Measurements from ENCODE around the gene ADARB1. TPM values are rescaled to one million over a fixed set of nuclear protein-coding genes. Genes with fewer than 3 reads are reported as not detected.

Gene ADARB1
- total RNA-seq, 1 experiment from 2014 or later = 14.1 TPM

DNA sequence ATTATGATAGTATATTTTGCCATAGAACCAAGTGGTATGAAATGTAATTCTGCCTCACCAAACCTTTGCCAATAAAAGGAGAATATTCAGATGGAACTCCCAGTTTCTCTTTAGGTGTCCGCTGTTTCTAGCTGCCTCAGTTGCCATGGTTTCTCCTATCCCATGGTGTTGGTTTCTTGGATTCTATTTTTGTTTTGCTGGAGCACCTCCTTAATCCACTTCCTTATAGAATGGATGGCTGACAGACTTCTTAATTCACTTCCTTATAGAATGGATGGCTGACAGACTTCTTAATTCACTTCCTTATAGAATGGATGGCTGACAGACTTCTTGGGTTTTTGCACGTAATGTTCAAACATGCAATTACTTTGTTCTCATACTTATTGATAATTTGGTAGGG lies 43.7 kb downstream of the ADARB1 start:
- Histone ChIP-seq H3K9me2 (replicated peaks; ENCODE audit: low read length) (no peaks in the 10 kb centered on the region), H3K79me2 (ENCODE audit: low read length) (no peaks in the 10 kb centered on the region), H3K36me3 (ENCODE audit: low read depth, low read length) (no peaks in the 10 kb centered on the region), H3K9ac (ENCODE audit: low read length) (no peak overlapping the region), H3K4me1 (ENCODE audit: insufficient read depth, low read length) (peaks cover 16% of the 10 kb centered on the region), H2AFZ (ENCODE audit: low read length) (no peak overlapping the region), H3K27ac (ENCODE audit: low read length) (no peak overlapping the region), H3F3A (ENCODE audit: low read length, unreplicated experiment) (no peaks in the 10 kb centered on the region), H3K9me3 (ENCODE audit: low read length) (no peaks in the 10 kb centered on the region), H3K4me2 (ENCODE audit: low read length) (no peak overlapping the region), H3K27me3 (ENCODE audit: low read length) (no peaks in the 10 kb centered on the region), H4K20me1 (ENCODE audit: low read length) (no peaks in the 10 kb centered on the region), H3K4me3 (ENCODE audit: low read length) (no peak overlapping the region)
- ATAC-seq (no peak), DNase-seq (no peak)
- CTCF ChIA-PET = no interaction called here
- POLR2A ChIA-PET (ENCODE audit: unreplicated experiment) = no interaction called here
- BruUV-seq (replicated peaks) = no TSS peak
- intact Hi-C loops (cut with micrococcal nuclease) = no loop called here
- TF ChIP-seq, protein P1, sequence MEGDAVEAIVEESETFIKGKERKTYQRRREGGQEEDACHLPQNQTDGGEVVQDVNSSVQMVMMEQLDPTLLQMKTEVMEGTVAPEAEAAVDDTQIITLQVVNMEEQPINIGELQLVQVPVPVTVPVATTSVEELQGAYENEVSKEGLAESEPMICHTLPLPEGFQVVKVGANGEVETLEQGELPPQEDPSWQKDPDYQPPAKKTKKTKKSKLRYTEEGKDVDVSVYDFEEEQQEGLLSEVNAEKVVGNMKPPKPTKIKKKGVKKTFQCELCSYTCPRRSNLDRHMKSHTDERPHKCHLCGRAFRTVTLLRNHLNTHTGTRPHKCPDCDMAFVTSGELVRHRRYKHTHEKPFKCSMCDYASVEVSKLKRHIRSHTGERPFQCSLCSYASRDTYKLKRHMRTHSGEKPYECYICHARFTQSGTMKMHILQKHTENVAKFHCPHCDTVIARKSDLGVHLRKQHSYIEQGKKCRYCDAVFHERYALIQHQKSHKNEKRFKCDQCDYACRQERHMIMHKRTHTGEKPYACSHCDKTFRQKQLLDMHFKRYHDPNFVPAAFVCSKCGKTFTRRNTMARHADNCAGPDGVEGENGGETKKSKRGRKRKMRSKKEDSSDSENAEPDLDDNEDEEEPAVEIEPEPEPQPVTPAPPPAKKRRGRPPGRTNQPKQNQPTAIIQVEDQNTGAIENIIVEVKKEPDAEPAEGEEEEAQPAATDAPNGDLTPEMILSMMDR (conservative IDR thresholded peaks at IDR 0.05; ENCODE audit: low read depth, low read length) = no peak
- no peak for TF ChIP-seq EZH2phosphoT487 (IDR thresholded peaks at IDR 0.05; ENCODE audit: borderline replicate concordance, low read length)
- no peak for TF ChIP-seq EZH2 (IDR thresholded peaks at IDR 0.05; ENCODE audit: low read length, unreplicated experiment)

DNA sequence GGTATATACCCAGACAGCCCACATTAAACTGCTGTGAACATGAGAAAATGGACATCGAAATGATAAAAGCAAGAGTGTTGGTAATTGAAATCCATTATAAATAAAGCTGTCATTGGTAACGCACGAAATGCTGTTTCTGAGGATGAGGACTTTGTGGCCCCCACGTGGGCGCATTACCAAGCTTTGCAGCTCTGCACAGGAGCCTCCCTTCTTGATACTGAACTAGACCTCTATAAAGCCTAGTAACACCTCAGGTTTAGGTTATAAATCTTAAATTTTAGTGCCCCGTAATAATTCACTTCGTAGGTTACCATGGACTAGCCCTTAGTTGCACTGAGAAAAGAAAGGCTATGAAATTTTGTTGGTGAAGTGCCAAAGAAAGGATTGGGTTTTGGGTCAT lies 45.4 kb downstream of the ADARB1 start:
- Histone ChIP-seq H4K20me1 (ENCODE audit: low read length) (no peaks in the 10 kb centered on the region), H3K27me3 (ENCODE audit: low read length) (no peaks in the 10 kb centered on the region), H3K4me2 (ENCODE audit: low read length) (peak overlapping the region; percentile 87; the same call in 1 of the 2 replicates), H3K9me2 (replicated peaks; ENCODE audit: low read length) (no peaks in the 10 kb centered on the region), H3K4me3 (ENCODE audit: low read length) (no peak overlapping the region), H3K27ac (ENCODE audit: low read length) (no peak overlapping the region), H3K4me1 (ENCODE audit: insufficient read depth, low read length) (peaks cover 16% of the 10 kb centered on the region), H2AFZ (ENCODE audit: low read length) (no peak overlapping the region), H3K79me2 (ENCODE audit: low read length) (no peaks in the 10 kb centered on the region), H3F3A (ENCODE audit: low read length, unreplicated experiment) (no peaks in the 10 kb centered on the region), H3K9me3 (ENCODE audit: low read length) (no peaks in the 10 kb centered on the region), H3K36me3 (ENCODE audit: low read depth, low read length) (no peaks in the 10 kb centered on the region), H3K9ac (ENCODE audit: low read length) (no peak overlapping the region)
- TF ChIP-seq, protein P1 (conservative IDR thresholded peaks at IDR 0.05; ENCODE audit: low read depth, low read length) = no peak
- TF ChIP-seq EZH2phosphoT487 (IDR thresholded peaks at IDR 0.05; ENCODE audit: borderline replicate concordance, low read length) (no peak), EZH2 (IDR thresholded peaks at IDR 0.05; ENCODE audit: low read length, unreplicated experiment) (no peak)
- ChIA-PET CTCF (interaction anchor here (1.1 kb wide), 1 partner anchor 170 kb away, joined by 4 read pairs; no protein-coding TSS in a partner anchor), POLR2A (ENCODE audit: unreplicated experiment) (no interaction called here)
- no TSS peak for BruUV-seq (replicated peaks)
- ATAC-seq (no peak; the same call in 1 of the 2 replicates), DNase-seq (no peak)
- intact Hi-C loops (cut with micrococcal nuclease) = loop anchor here (2.0 to 10.0 kb wide), 3 partner anchors 17 to 325 kb away; partner anchors contain the start of gene PTTG1IP

DNA sequence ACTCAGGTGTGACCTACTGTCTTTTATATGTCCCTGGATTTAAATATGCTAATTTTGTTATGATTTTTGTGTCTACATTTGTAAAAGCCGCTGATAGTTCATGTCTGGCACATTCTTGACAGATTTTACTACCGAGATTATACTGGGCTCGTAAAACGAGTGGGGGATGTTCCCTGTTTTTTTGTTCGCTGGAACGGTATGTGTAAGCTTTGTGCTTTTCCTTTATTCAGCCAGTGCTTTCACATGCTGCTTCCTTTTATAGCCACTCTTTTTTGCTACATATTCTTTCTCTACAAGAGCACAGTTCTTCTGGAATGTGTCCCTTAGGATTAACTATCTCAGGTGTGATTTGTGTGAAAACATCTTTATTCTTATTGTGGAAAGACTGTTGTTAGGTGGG lies 46.6 kb downstream of the ADARB1 start:
- no peak for TF ChIP-seq EZH2 (IDR thresholded peaks at IDR 0.05; ENCODE audit: low read length, unreplicated experiment)
- H3K9me2 ChIP-seq (replicated peaks; ENCODE audit: low read length) = no peaks in the 10 kb centered on the region
- peak overlapping the region; percentile 66 for H3K4me3 ChIP-seq (ENCODE audit: low read length)
- H3K4me2 ChIP-seq (ENCODE audit: low read length) = peak overlapping the region; percentile 87
- H3K27me3 ChIP-seq (ENCODE audit: low read length) = no peaks in the 10 kb centered on the region
- no peaks in the 10 kb centered on the region for H4K20me1 ChIP-seq (ENCODE audit: low read length)
- no peaks in the 10 kb centered on the region for H3K9me3 ChIP-seq (ENCODE audit: low read length)
- peaks cover 16% of the 10 kb centered on the region for H3K4me1 ChIP-seq (ENCODE audit: insufficient read depth, low read length)
- DNase-seq (peak; percentile 48), ATAC-seq (peak; percentile 84)
- no TSS peak for BruUV-seq (replicated peaks)
- no peaks in the 10 kb centered on the region for H3K79me2 ChIP-seq (ENCODE audit: low read length)
- peak overlapping the region; percentile 79 for H2AFZ ChIP-seq (ENCODE audit: low read length)
- ChIA-PET POLR2A (ENCODE audit: unreplicated experiment) (interaction anchor here (0.6 kb wide), 1 partner anchor 17 kb away, joined by 3 read pairs; no protein-coding TSS in a partner anchor), CTCF (interaction anchor here (0.9 to 1.8 kb wide), 4 partner anchors 9 to 171 kb away, joined by 3 to 10 read pairs (median 5); no protein-coding TSS in a partner anchor)
- H3F3A ChIP-seq (ENCODE audit: low read length, unreplicated experiment) = no peaks in the 10 kb centered on the region
- H3K36me3 ChIP-seq (ENCODE audit: low read depth, low read length) = no peaks in the 10 kb centered on the region
- peak overlapping the region; percentile 14; the same call in 1 of the 2 replicates for H3K9ac ChIP-seq (ENCODE audit: low read length)
- no peak overlapping the region for H3K27ac ChIP-seq (ENCODE audit: low read length)
- intact Hi-C loops (cut with micrococcal nuclease) = loop anchor here (2.0 to 10.0 kb wide), 3 partner anchors 18 to 326 kb away; partner anchors contain the start of gene PTTG1IP

All from PC-3 (cell line).